HG03520 (cell line): ENCODE measurements around the gene PPBP.

Experiments
- ATAC-seq: cut with Tn5 transposase; IDR thresholded peaks from one replicate; pipeline ENCODE4 v1.9.1; 2021; ENCODE audit warnings: mild to moderate bottlenecking, moderate library complexity; ENCODE audit not compliant: unreplicated experiment

Gene PPBP

GRCh38 chr4:73988061-73988460 is at the start of gene PPBP:
PPBP (minus strand) TSS chr4:73988190; CDS start chr4:73988103, 87 bp downstream.
- ATAC-seq: no peak

- ATAC-seq: no peak
Observed at GRCh38 chr4:74037076-74037955, 49.3 kb upstream of the PPBP start.

- ATAC-seq: no peak
Observed at GRCh38 chr4:74033739-74034138, 45.7 kb upstream of the PPBP start.

GRCh38 chr4:74032064-74032463 is 44.1 kb upstream of the PPBP start:
- no peak for ATAC-seq

GRCh38 chr4:74031576-74031975 is 43.6 kb upstream of the PPBP start:
- ATAC-seq: no peak

GRCh38 chr4:74030285-74030684 is 42.3 kb upstream of the PPBP start:
- ATAC-seq: no peak

- no peak for ATAC-seq
Observed at GRCh38 chr4:74028504-74028903, 40.5 kb upstream of the PPBP start.

GRCh38 chr4:74023709-74024108 is 35.7 kb upstream of the PPBP start:
- no peak for ATAC-seq

GRCh38 chr4:74021601-74022000 is 33.6 kb upstream of the PPBP start:
- ATAC-seq: no peak

- no peak for ATAC-seq
Observed at GRCh38 chr4:74018771-74019170, 30.8 kb upstream of the PPBP start.

- no peak for ATAC-seq
Observed at GRCh38 chr4:74018116-74018515, 30.1 kb upstream of the PPBP start.

GRCh38 chr4:74016068-74016467 is 28.1 kb upstream of the PPBP start:
- no peak for ATAC-seq

- no peak for ATAC-seq
Observed at GRCh38 chr4:74015126-74015780, 27.3 kb upstream of the PPBP start.

GRCh38 chr4:74014332-74014731 is 26.3 kb upstream of the PPBP start:
- ATAC-seq: no peak

GRCh38 chr4:74013264-74013663 is 25.3 kb upstream of the PPBP start:
- ATAC-seq: no peak

GRCh38 chr4:74012130-74012529 is 24.1 kb upstream of the PPBP start:
- no peak for ATAC-seq

GRCh38 chr4:74009307-74009706 is 21.3 kb upstream of the PPBP start:
- ATAC-seq: no peak

GRCh38 chr4:74006009-74006476 is 18.1 kb upstream of the PPBP start:
- no peak for ATAC-seq

- no peak for ATAC-seq
Observed at GRCh38 chr4:74005528-74005927, 17.5 kb upstream of the PPBP start.

GRCh38 chr4:74004668-74005067 is 16.7 kb upstream of the PPBP start:
- no peak for ATAC-seq

GRCh38 chr4:74000301-74000700 is 12.3 kb upstream of the PPBP start:
- ATAC-seq: no peak
